HEK293T (cell line): Measurements from ENCODE around the gene SNAI3.

Source experiments
- CTCF ChIA-PET: fragments of 350-600 bp; formaldehyde crosslinking; extraction: SDS; loops from one replicate; lab custom pipeline; 2021; ENCODE audit warnings: antibody characterized with exemption, inconsistent platforms; lab: Yijun Ruan, JAX
- POLR2A ChIA-PET: fragments of 350-600 bp; formaldehyde crosslinking; extraction: SDS; loops from one replicate; lab custom pipeline; 2020; ENCODE audit warnings: antibody characterized with exemption, inconsistent platforms; lab: Yijun Ruan, JAX
- DNase-seq: peaks from one replicate; pipeline ENCODE4 v3.0.0; 2012; ENCODE audit warnings: mixed read lengths; ENCODE audit errors: extremely low spot score
- ARNT ChIP-seq: fragments of 450-650 bp; IDR thresholded peaks from 2 replicates; pipeline ENCODE4 v1.6.1; 2017; ENCODE audit warnings: mild to moderate bottlenecking
- BHLHE40 ChIP-seq: fragments of 450-650 bp; IDR thresholded peaks from 2 replicates; pipeline ENCODE4 v1.6.1; 2016; ENCODE audit warnings: mild to moderate bottlenecking, moderate library complexity, borderline replicate concordance
- CTBP1 ChIP-seq: fragments of 450-650 bp; IDR thresholded peaks from 2 replicates; pipeline ENCODE4 v1.6.1; 2016; ENCODE audit warnings: borderline replicate concordance
- ELF4 ChIP-seq: fragments of 450-650 bp; IDR thresholded peaks from 2 replicates; pipeline ENCODE4 v1.6.1; 2017; ENCODE audit warnings: antibody characterized with exemption
- FOXA1 ChIP-seq: fragments of 450-650 bp; IDR thresholded peaks from 2 replicates; pipeline ENCODE4 v1.6.1; 2016; ENCODE audit warnings: mild to moderate bottlenecking
- FOXK2 ChIP-seq: fragments of 450-650 bp; IDR thresholded peaks from 2 replicates; pipeline ENCODE4 v1.6.1; 2016; ENCODE audit warnings: mild to moderate bottlenecking
- FOXM1 ChIP-seq: fragments of 450-650 bp; IDR thresholded peaks from 2 replicates; pipeline ENCODE4 v1.6.1; 2017; ENCODE audit warnings: mild to moderate bottlenecking, borderline replicate concordance
- HDGF ChIP-seq: fragments of 450-650 bp; IDR thresholded peaks from 2 replicates; pipeline ENCODE4 v1.6.1; 2017; ENCODE audit warnings: antibody characterized with exemption, borderline replicate concordance
- L3MBTL2 ChIP-seq: fragments of 450-650 bp; conservative IDR thresholded peaks from 2 replicates; pipeline ENCODE4 v1.6.1; 2016; ENCODE audit warnings: mild to moderate bottlenecking
- LEF1 ChIP-seq: fragments of 450-650 bp; IDR thresholded peaks from 2 replicates; pipeline ENCODE4 v1.6.1; 2017; ENCODE audit warnings: mild to moderate bottlenecking, borderline replicate concordance
- NFRKB ChIP-seq: fragments of 450-650 bp; IDR thresholded peaks from 2 replicates; pipeline ENCODE4 v1.6.1; 2016; ENCODE audit warnings: mild to moderate bottlenecking, moderate library complexity
- SP1 ChIP-seq: fragments of 450-650 bp; IDR thresholded peaks from 2 replicates; pipeline ENCODE4 v1.6.1; 2017
- SUZ12 ChIP-seq: fragments of 450-650 bp; IDR thresholded peaks from 2 replicates; pipeline ENCODE4 v1.6.1; 2016; ENCODE audit warnings: mild to moderate bottlenecking
- TARDBP ChIP-seq: fragments of 450-650 bp; IDR thresholded peaks from 2 replicates; pipeline ENCODE4 v1.6.1; 2016
- ZNF384 ChIP-seq: fragments of 450-650 bp; IDR thresholded peaks from 2 replicates; pipeline ENCODE4 v1.6.1; 2016
- TF ChIP-seq, protein P1 (sequence below): fragments of 450-650 bp; IDR thresholded peaks from 2 replicates; pipeline ENCODE4 v1.6.1; 2016

SNAI3 gene

DNA sequence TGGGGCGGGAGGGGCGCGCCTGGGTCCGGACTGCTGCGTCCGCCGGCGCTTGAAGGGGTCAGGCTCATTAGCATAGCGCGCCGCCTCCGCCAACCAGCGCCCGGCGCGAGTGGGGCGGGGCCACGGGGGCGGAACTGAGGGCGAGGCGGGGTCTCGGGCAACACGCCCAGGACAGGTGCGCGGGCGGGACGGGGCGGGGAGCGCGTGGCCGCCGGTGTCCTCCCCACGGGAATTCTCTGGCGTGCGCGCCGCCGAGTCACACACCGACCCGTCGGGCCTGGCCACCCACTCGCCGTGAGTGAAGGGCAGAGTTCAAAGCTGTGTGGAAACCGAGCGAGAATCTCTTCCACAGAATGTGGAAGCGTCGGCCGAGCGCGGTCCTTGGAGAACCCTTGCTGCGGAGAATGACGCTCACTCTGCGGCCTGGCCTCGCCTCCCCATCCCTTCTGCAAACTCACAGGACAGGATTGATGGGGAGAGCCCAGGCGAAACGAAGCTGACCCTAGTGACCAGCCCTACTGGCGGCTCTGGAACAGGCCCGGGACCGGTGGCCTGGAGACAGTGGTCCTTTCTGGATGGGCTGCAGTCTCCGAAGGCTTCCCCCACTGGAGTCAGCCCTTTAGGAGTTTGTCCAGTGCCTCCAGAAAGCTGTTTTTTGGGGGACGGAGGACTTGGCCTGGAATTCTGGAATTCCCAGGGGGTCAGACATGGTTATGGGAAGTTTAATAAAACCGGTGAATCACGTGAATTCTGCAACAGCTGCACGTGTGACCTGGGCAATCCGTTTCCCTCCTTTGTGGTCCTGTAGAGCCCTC lies at the start of gene SNAI3:
TSS of gene SNAI3 (minus strand) at position 69 of the 815 bp plus-strand sequence. CDS start 101 bp downstream, outside the sequence.
- ChIA-PET CTCF (interaction anchor here (1.6 kb wide), 1 partner anchor 13 kb away, joined by 3 read pairs; no protein-coding TSS in a partner anchor), POLR2A (interaction anchor here (1.9 kb wide), 1 partner anchor 20 kb away, joined by 7 read pairs; no protein-coding TSS in a partner anchor)
- DNase-seq: peak; percentile 93

DNA sequence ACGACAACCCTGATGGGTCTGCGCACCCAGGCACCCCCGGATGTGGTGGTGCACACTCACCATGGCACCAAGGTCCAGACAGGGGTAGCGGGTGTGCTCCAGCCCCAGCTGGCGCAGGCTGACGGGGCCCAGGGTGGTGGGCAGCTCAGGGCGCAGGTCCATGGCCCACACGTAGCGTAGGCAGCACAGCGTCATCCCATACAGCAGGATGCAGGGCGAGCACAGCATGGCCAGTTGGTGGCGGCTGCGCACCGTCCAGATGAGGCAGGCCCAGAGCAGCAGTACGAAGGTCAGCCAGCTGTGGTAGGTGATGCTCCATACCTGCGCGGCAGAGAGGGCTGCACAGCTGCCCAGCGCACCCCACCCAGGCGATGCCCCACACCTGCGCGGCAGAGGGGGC lies 49.8 kb upstream of the SNAI3 start:
- DNase-seq: no peak
- TF ChIP-seq FOXM1 (no peak), CTBP1 (no peak), ELF4 (no peak), HDGF (no peak), TARDBP (no peak), ARNT (no peak), SP1 (no peak), FOXK2 (no peak), ZNF384 (no peak), BHLHE40 (no peak)
- POLR2A ChIA-PET: no interaction called here
- CTCF ChIA-PET: no interaction called here

More for the DNA sequence above, at the start of gene SNAI3:
- TF ChIP-seq, protein P1, sequence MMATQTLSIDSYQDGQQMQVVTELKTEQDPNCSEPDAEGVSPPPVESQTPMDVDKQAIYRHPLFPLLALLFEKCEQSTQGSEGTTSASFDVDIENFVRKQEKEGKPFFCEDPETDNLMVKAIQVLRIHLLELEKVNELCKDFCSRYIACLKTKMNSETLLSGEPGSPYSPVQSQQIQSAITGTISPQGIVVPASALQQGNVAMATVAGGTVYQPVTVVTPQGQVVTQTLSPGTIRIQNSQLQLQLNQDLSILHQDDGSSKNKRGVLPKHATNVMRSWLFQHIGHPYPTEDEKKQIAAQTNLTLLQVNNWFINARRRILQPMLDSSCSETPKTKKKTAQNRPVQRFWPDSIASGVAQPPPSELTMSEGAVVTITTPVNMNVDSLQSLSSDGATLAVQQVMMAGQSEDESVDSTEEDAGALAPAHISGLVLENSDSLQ: no peak
- TF ChIP-seq L3MBTL2: peak; percentile 41; the same call in 1 of the 2 replicates
- no peak for TF ChIP-seq ELF4

DNA sequence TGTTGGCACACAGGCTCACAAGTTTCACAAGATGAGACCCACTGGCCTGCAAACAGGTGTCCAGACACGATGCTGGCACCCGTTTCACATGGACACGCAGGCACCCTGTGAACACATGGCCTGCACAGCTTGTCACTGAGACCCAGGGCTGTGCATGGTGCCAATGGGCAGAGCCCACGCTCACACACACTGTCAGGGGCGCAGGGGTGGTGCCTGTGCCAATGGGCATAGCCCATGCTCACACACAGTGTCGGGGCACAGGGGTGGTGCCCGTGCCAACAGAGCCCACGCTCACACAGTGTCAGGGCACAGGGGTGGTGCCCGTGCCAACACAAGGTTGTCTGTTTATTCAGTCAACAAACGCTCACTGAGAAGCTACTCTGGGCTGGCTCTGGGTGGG lies 49.3 kb upstream of the SNAI3 start:
- TF ChIP-seq SUZ12: no peak
- no peak for TF ChIP-seq ELF4
- POLR2A ChIA-PET: interaction anchor here (1.0 kb wide), 1 partner anchor 73 kb away, joined by 3 read pairs; no protein-coding TSS in a partner anchor
- CTCF ChIA-PET: interaction anchor here (0.7 kb wide), 1 partner anchor 8 kb away, joined by 3 read pairs; no protein-coding TSS in a partner anchor
- no peak for DNase-seq

DNA sequence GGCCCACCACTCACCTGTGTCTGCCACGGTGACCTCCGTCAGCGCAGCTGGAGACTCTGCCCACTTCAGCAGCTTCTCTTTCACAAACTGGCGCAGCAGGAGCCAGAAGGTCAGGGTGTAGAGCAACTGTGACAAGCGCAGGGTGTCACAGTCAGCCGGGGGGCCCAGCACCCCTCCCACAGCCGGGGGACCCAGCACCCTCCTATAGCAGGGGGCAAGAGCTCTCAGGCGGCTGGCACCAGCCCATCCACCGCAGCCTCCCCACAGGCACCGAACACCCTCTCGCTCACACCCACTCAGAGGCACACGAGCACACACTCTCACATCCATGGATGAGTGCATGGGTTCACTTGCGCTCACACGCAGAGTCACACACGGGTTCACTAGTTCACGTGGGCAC lies 48.8 kb upstream of the SNAI3 start:
- ChIA-PET CTCF (interaction anchor here (0.6 to 0.7 kb wide), 2 partner anchors 8 to 481 kb away, joined by 3 read pairs; no protein-coding TSS in a partner anchor), POLR2A (interaction anchor here (1.0 kb wide), 1 partner anchor 74 kb away, joined by 3 read pairs; no protein-coding TSS in a partner anchor)
- no peak for DNase-seq
- TF ChIP-seq SP1 (no peak), FOXM1 (no peak), CTBP1 (no peak), HDGF (no peak), FOXA1 (no peak), LEF1 (no peak), NFRKB (no peak), ZNF384 (no peak), L3MBTL2 (no peak), TARDBP (no peak)

DNA sequence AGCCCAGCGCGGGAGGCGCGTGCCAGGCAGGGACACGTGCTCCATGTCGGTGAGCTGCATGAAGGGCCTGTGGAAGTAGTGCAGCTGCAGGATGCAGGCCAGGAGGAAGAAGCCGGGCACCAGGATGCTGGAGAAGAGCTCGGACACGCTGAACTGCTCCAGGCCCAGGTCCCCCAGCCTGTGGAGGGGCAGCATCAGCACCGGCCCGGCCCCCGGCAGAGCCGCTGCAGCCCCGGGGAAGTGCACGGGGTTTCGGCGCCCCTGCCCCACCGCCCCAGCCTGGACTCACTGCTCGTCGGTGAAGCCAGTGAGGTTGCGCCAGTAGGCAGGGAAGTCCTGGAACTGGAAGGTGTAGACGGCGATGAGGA lies 48.0 kb upstream of the SNAI3 start:
- DNase-seq: no peak
- ChIA-PET POLR2A (interaction anchor here (1.0 kb wide), 1 partner anchor 75 kb away, joined by 3 read pairs; no protein-coding TSS in a partner anchor), CTCF (interaction anchor here (0.6 kb wide), 1 partner anchor 482 kb away, joined by 3 read pairs; no protein-coding TSS in a partner anchor)
- no peak for TF ChIP-seq HDGF
- no peak for TF ChIP-seq ELF4
- no peak for TF ChIP-seq FOXM1
- TF ChIP-seq NFRKB: no peak
- TF ChIP-seq FOXA1: no peak
- TF ChIP-seq TARDBP: no peak
- no peak for TF ChIP-seq FOXK2
- no peak for TF ChIP-seq L3MBTL2
- TF ChIP-seq ZNF384: no peak
- no peak for TF ChIP-seq ARNT
- no peak for TF ChIP-seq CTBP1
- TF ChIP-seq, protein P1: no peak

DNA sequence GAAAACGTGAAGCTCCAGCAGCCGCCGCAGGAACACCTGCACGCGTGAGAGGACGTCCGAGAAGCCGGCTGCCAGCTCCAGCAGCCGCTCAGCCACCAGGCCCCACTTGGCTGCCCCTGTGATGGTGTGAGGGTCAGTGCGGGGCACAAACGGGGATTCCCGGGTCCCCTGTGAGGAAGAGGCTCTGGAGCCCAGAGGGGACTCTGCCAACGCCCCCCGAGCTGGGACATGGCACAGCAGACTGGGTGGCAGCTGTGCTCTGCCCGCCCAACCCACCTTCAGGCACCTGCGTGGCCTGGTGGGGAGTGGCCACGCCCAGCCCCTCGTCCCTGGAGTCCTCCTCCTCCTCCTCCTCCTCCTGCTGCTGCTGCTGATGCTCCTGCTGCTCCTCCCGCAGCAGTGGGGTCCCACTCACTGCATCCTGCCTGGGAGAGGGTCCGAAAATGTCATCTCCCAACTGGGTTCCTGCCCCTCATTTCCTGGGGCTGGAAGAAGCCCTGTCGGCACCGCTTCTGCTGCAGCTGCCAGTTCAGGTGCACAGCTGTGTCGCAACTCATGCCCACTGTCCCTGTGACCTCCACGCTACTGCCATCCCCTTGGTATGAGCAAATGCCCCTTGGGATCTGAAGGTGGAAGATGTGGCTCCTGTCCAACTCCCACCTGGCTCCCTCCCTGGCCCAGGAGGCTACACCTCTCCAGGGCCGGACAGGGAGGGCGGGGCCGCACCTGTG lies 47.5 kb upstream of the SNAI3 start:
- ChIA-PET CTCF (no interaction called here), POLR2A (no interaction called here)
- no peak for TF ChIP-seq L3MBTL2
- no peak for TF ChIP-seq SUZ12
- TF ChIP-seq ZNF384: no peak
- no peak for TF ChIP-seq BHLHE40
- TF ChIP-seq FOXA1: no peak
- no peak for TF ChIP-seq ARNT
- TF ChIP-seq FOXM1: no peak
- no peak for TF ChIP-seq ELF4
- no peak for TF ChIP-seq TARDBP
- no peak for TF ChIP-seq NFRKB
- TF ChIP-seq SP1: no peak
- TF ChIP-seq CTBP1: no peak
- TF ChIP-seq LEF1: no peak
- DNase-seq: no peak
